Kidney epithelial cell (primary cell): ENCODE measurements around the gene CLDN4. TPM values are rescaled to one million over a fixed set of nuclear protein-coding genes. Genes with fewer than 3 reads are reported as not detected.

Experiments
- DNase-seq: peaks from one replicate; pipeline ENCODE4 v3.0.0-alpha.2; 2010; ENCODE audit warnings: low read depth
- H3K27me3 ChIP-seq: 2 replicates; pipeline ENCODE4 v1.6.0; 2011; ENCODE audit warnings: low read length; ENCODE audit not compliant: control insufficient read depth, insufficient read depth
- H3K36me3 ChIP-seq: 2 replicates; pipeline ENCODE4 v1.5.1; 2011; ENCODE audit warnings: low read length; ENCODE audit not compliant: control insufficient read depth, insufficient read depth
- H3K4me3 ChIP-seq: 2 replicates; pipeline ENCODE4 v1.5.1; 2011; ENCODE audit warnings: low read depth, mild to moderate bottlenecking, control low read depth, low read length
- CTCF ChIP-seq: IDR thresholded peaks from 2 replicates; pipeline ENCODE4 v1.5.1; 2011; ENCODE audit warnings: mild to moderate bottlenecking, moderate library complexity, low read length, control low read depth, inconsistent platforms; ENCODE audit not compliant: insufficient read depth, poor library complexity, severe bottlenecking
- total RNA-seq: library from RNA; depleted of rRNA; stranded (reverse); fragments of >200 nt; gene quantifications from 2 replicates; pipeline ENCODE4 v1.2.3, GENCODE V29; 2015

Gene CLDN4
- total RNA-seq, 1 donor from 2014 or later: 892 TPM

GRCh38 chr7:73839743-73840714 is 9.2 kb downstream of the CLDN4 start:
- TF ChIP-seq CTCF: peak; percentile 26
- Histone ChIP-seq H3K36me3 (peaks cover 1% of the 10 kb centered on the region), H3K4me3 (no peak overlapping the region), H3K27me3 (no peaks in the 10 kb centered on the region)
- no peak for DNase-seq

GRCh38 chr7:73840715-73841379 is 10.1 kb downstream of the CLDN4 start:
- no peak for TF ChIP-seq CTCF
- Histone ChIP-seq H3K4me3 (no peak overlapping the region), H3K36me3 (peaks cover 1% of the 10 kb centered on the region), H3K27me3 (no peaks in the 10 kb centered on the region)
- DNase-seq: no peak

GRCh38 chr7:73841689-73842066 is 10.9 kb downstream of the CLDN4 start:
- TF ChIP-seq CTCF: no peak
- Histone ChIP-seq H3K4me3 (peak overlapping the region; percentile 61), H3K27me3 (no peaks in the 10 kb centered on the region), H3K36me3 (peaks cover 1% of the 10 kb centered on the region)
- DNase-seq: no peak

GRCh38 chr7:73842067-73842976 is 11.5 kb downstream of the CLDN4 start, which contains the start of gene METTL27:
Gene METTL27 (minus strand): TSS chr7:73842516. CDS start chr7:73842140, 376 bp downstream.
- H3K27me3 ChIP-seq: no peaks in the 10 kb centered on the region
- no peak for DNase-seq
- peaks cover 1% of the 10 kb centered on the region for H3K36me3 ChIP-seq
- no peak for TF ChIP-seq CTCF
- peak within 1 kb of the TSS; percentile 61 for H3K4me3 ChIP-seq

GRCh38 chr7:73844131-73844547 is 13.3 kb downstream of the CLDN4 start:
- no peak for TF ChIP-seq CTCF
- DNase-seq: no peak
- Histone ChIP-seq H3K4me3 (no peak overlapping the region), H3K36me3 (peaks cover 1% of the 10 kb centered on the region), H3K27me3 (no peaks in the 10 kb centered on the region)
